GM18526 (cell line): ENCODE results near the gene ZSCAN5A.
"Not testable (repeated sequence)": the region's sequence is repeated elsewhere in the genome, so short reads cannot be mapped to it uniquely, and the experiment has no call there.

ENCODE experiments used
- POLR2A ChIP-seq: IDR thresholded peaks from 3 replicates; pipeline ENCODE4 v1.6.1; 2011; ENCODE audit not compliant: insufficient read length; ENCODE audit errors: extremely low read depth

ZSCAN5A gene

DNA sequence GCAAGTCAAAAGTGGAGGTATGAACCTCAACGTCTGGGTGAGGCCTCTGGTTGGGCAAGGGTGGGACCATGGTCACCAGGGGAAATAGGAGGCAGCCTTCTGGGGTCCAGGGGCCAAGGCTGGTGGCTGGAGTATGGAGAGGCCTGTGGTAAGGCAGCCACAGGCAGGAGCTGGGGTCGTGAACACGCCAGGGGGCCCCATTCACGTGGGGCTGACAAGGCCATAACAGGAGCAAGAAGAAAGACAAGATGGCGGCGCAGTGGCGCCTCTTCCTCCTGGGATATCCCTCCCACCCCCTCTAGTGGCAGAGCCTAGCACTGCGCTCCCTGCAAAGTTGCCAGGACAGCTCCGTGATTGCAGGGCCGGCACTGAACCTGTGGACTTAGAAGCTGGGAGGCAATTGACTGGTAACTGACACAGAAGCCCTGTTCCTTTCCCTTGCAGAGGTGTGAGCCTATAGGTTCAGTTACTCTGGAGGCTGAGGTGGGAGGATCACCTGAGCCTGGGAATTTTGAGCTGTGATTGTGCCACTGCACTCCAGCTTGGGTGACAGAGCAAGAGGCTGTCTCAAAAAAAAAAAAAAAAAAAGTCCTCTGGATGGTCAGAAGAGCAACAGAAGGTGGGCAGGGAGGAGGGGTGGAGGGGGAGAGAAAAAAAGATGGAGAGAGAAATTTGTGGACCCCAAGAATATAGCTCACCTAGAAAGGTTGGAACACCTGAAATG lies 61.8 kb downstream of the ZSCAN5A start:
- no peak for TF ChIP-seq POLR2A

DNA sequence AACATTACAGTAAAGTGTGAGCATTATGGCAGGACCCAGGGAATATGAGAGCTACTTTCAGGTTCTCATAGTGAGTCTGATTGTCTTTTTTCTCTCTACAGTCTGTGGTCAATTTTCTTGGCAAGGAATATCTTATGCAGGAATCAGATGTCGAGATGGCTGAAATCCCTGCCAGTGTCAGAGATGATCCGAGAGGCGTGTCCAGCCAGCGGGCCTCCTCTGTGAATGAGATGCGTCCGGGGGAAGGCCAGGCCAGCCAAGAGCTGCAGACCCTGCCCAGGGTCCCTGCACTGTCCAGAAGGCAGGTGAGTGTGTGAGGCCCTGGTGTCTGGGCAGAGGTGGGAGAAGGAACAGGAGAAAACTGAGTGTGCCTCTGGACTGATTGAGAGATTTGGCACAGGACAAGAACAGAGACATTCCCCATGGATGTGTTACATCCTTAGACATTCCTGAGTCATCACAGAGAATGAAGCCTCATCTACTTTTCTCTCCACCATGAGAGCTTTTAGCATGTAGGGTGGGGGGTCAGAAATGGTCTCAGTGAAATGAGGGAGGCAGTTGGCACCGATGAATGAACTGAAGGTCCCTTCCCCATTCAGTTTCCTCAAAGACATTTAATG lies 69.4 kb downstream of the ZSCAN5A start:
- no peak for TF ChIP-seq POLR2A

DNA sequence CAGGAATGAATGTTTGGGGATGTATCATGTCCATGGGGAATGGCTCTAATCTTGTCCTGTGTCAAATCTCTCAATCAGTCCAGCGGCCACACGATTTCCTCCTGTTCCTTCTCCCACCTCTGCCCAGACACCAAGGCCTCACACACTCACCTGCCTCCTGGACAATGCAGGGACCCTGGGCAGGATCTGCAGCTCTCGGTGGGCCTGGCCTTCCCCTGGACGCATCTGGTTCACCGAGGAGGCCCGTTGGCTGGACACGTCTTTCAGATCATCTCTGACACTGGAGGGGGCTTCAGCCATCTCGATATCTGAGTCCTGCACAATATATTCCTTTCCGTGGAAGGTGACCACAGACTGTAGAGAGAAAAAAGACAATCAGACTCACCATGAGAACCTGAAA lies 91.2 kb downstream of the ZSCAN5A start:
- no peak for TF ChIP-seq POLR2A

DNA sequence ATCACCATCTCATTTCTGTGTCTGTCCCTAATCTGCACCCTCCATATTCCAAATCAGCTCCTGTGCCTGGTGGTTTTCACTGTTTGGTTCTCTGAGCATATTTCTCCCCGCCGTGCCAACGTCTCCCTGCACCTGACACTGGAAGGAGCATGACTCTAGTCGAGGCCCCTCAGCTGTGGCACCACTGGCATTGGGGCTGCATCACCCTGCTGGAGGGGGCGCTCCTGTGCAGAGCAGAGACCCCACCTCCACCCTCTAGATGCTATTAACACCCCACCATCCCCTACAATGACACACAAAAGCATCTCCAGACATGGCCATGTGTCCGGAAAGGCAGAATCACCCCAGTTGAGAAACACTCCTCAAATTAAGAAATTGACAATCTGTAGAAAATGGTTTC lies 91.7 kb downstream of the ZSCAN5A start:
- TF ChIP-seq POLR2A = no peak

DNA sequence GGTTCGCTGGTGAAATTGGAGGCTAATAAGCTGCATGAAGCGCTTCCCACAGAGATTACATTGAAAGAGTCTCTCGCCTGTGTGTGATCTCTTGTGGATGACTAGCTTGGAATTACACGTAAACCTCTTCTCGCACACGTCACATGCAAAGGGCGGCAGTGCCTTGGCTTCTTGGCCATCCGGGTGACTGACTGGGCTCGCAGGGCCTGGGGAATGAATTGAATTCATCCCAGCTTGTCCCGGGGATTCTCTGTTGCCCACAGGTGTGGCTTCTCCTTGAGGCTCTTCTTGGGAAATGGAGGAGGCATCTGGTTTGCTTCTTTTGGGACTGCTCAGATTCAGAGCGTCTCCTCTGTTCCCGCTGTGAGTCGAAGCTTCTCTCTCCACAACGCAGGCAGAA lies 92.8 kb downstream of the ZSCAN5A start:
- no peak for TF ChIP-seq POLR2A

DNA sequence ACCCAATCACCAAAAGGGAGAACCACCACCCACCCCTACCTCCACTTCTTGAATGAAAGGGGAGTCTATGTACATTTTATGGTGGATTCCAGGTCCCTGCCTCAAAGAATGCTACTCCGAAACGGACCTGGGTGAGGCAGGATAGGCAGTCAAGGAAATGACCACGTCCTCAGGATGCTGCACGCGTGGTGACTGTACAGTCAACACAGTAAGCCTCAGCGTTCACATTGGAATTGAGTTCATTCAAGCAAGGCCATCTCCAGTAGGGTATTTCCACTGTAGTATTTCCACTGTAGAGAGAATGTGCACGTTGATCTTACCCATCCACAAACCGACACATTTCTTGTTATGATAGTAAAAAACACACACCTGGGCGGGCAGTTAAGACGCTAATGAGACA lies 95.7 kb downstream of the ZSCAN5A start:
- no peak for TF ChIP-seq POLR2A

DNA sequence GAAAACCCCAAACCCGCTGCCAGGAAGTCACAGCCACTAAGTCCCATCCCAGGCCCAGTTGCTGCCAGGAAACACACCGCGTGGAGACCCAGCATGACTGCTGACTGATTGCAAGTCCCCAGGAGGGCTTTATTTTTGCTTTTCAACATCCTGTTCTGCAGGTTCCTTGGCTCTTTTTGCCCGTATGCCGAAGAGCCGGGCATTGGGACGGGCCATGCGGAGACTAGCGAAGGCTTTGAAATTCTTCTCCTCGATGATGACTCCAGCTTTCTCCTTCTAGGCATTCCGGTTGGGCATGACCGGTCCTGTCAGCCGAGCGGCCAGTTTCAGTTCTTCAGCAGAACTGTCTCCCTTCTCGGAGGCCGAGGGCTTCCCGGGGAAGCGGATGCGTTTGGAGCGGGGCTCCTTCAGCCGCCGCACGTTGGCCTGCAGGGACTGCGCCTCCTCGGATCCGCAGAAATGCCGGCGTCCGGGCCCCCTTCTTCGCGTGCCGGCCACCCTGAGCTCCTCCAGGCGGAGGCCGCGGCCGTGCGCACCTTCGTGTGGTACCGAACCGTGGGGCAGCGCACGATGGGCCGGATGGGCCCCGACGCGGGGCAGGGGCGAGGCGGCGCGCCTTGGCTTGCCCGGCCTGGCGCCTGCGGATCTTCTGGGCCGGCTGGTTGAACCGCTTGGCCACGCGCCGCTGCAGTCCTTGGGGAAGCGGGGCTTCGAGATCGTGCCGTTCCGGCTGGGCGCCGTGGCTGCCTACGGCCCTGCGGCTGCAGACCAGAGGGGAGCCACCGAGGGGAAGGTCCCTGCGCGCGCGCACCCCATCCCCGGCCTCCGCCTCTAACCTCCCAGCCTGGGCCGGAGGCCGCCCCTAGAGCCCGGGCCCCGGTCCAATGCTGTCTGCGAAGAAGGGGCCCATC lies 97.3 kb downstream of the ZSCAN5A start:
- no peak for TF ChIP-seq POLR2A

- TF ChIP-seq POLR2A = no peak
Observed at GRCh38 chr19:56211718-56212117, 102.9 kb downstream of the ZSCAN5A start.

- no peak for TF ChIP-seq POLR2A
Observed at GRCh38 chr19:56209091-56209490, 105.5 kb downstream of the ZSCAN5A start.

GRCh38 chr19:56201973-56202372 lies 112.7 kb downstream of the ZSCAN5A start, which contains the start of gene ZSCAN5C:
ZSCAN5C (plus strand) TSS chr19:56202273; CDS start chr19:56205914, 3,641 bp downstream.
- TF ChIP-seq POLR2A = no peak

- TF ChIP-seq POLR2A = no peak
Observed at GRCh38 chr19:56199687-56200086, 115.0 kb downstream of the ZSCAN5A start.

DNA sequence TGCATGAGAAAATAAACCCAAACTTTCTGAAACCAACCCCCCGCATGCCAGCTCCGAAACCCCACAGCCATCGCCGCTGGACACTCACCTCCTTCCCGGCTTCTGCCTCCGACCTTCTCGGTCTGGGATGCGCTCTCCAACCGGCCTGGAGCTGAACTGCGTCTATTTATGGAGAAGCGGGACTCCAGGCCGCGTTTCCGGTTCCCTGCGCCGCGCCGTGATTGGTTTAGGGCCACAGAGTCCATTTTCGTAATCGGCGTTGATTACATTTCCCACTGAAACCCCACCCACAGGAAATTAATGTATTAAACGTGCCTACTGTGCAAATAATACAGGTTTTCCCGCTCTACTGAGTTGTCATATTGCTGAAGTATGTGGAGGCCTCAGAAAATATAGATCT lies 117.0 kb downstream of the ZSCAN5A start, which contains the start of gene ZSCAN5B:
Gene ZSCAN5B (minus strand): TSS at position 138 of the 400 bp plus-strand sequence. CDS start 4,731 bp downstream, outside the sequence.
- TF ChIP-seq POLR2A = not testable (repeated sequence)

- TF ChIP-seq POLR2A = no peak
Observed at GRCh38 chr19:56193981-56194640, 120.5 kb downstream of the ZSCAN5A start.

DNA sequence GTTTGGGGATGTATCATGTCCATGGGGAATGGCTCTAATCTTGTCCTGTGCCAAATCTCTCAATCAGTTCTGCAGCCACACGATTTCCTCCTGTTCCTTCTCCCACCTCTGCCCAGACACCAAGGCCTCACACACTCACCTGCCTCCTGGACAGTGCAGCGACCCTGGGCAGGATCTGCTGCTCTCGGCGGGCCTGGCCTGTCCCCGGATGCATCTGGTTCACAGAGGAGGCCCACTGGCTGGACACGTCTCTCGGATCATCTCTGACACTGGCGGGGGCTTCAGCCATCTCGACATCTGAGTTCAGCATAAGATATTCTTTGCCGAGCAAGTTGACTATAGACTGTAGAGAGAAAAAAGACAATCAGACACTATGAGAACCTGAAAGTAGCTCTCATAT lies 122.9 kb downstream of the ZSCAN5A start:
- no peak for TF ChIP-seq POLR2A

GRCh38 chr19:56191115-56191514 lies 123.5 kb downstream of the ZSCAN5A start:
- no peak for TF ChIP-seq POLR2A
